Measurements from ENCODE around the gene UBALD2.
"Not testable (repeated sequence)": the region's sequence is repeated elsewhere in the genome, so short reads cannot be mapped to it uniquely, and the experiment has no call there.

The UBALD2 gene

DNA sequence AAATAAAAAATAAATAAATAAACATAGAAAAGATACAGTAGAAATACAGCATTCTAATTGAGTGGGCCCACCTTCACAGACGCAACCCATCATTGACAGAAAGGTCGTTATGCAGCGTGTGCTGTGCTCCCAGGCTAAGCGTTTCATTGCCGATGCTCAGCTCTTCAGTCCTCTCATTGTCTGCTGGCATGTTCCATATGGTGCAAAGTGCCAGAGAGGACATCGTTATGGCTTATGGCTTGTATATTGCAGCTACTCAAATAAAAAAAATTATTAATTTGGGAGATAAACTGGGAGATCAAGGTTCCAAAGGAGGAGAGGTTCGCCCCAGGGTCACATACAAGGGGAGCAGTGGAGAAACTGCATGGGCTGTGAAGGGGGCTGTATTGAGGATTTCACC is 11.3 kb upstream of the UBALD2 start:
- ATAC-seq (ENCODE audit: insufficient read depth, low read depth) (no peak), DNase-seq (no peak)
- Histone ChIP-seq H3K9me3 (ENCODE audit: insufficient read depth, low read length, severe bottlenecking) (no peaks in the 10 kb centered on the region), H3K9ac (ENCODE audit: low read depth, low read length) (no peak overlapping the region), H3K4me2 (ENCODE audit: insufficient read depth, low read length) (no peak overlapping the region), H3K27me3 (ENCODE audit: insufficient read depth, low read length, poor library complexity) (no peaks in the 10 kb centered on the region), H3K79me2 (ENCODE audit: insufficient read depth, low read length) (no peaks in the 10 kb centered on the region), H3K36me3 (ENCODE audit: insufficient read depth, low read length) (no peaks in the 10 kb centered on the region), H3K4me1 (ENCODE audit: insufficient read depth, low read length) (peaks cover 35% of the 10 kb centered on the region), H2AFZ (ENCODE audit: low read depth, low read length) (no peak overlapping the region), H3K27ac (ENCODE audit: low read length) (no peak overlapping the region), H4K20me1 (ENCODE audit: insufficient read depth, low read length) (no peaks in the 10 kb centered on the region), H3K4me3 (ENCODE audit: low read depth in 1 of 2, low read length in 2 of 2) (no peak overlapping the region)
- TF ChIP-seq, protein P1, sequence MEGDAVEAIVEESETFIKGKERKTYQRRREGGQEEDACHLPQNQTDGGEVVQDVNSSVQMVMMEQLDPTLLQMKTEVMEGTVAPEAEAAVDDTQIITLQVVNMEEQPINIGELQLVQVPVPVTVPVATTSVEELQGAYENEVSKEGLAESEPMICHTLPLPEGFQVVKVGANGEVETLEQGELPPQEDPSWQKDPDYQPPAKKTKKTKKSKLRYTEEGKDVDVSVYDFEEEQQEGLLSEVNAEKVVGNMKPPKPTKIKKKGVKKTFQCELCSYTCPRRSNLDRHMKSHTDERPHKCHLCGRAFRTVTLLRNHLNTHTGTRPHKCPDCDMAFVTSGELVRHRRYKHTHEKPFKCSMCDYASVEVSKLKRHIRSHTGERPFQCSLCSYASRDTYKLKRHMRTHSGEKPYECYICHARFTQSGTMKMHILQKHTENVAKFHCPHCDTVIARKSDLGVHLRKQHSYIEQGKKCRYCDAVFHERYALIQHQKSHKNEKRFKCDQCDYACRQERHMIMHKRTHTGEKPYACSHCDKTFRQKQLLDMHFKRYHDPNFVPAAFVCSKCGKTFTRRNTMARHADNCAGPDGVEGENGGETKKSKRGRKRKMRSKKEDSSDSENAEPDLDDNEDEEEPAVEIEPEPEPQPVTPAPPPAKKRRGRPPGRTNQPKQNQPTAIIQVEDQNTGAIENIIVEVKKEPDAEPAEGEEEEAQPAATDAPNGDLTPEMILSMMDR (IDR thresholded peaks at IDR 0.05; ENCODE audit: borderline replicate concordance, extremely low read depth, low read length, poor library complexity, severe bottlenecking): no peak
- TF ChIP-seq EZH2 (IDR thresholded peaks at IDR 0.05; ENCODE audit: borderline replicate concordance, low read depth, low read length, severe bottlenecking): no peak

DNA sequence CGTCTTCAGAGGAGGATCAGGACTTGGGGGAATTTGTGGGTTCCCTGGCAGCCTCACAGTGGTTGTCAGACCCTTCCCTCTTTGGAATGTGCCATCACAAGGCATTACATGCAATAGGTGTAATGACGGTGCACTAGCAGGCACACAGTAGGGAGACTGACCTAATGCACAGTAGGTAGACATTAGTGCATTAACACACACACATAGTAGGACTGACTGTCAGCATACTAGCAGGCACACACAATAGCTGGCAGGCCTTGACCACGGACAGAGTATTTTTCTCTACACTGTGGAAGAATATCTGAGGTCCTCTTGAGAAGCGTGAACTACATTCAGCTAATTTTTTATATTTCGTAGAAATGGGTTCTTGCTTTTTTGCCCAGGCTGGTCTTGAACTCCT is 10.9 kb upstream of the UBALD2 start:
- Histone ChIP-seq H3K9ac (ENCODE audit: low read depth, low read length) (no peak overlapping the region), H3K4me2 (ENCODE audit: insufficient read depth, low read length) (no peak overlapping the region), H3K9me3 (ENCODE audit: insufficient read depth, low read length, severe bottlenecking) (no peaks in the 10 kb centered on the region), H2AFZ (ENCODE audit: low read depth, low read length) (no peak overlapping the region), H4K20me1 (ENCODE audit: insufficient read depth, low read length) (no peaks in the 10 kb centered on the region), H3K27me3 (ENCODE audit: insufficient read depth, low read length, poor library complexity) (no peaks in the 10 kb centered on the region), H3K79me2 (ENCODE audit: insufficient read depth, low read length) (no peaks in the 10 kb centered on the region), H3K4me3 (ENCODE audit: low read depth in 1 of 2, low read length in 2 of 2) (no peak overlapping the region), H3K36me3 (ENCODE audit: insufficient read depth, low read length) (no peaks in the 10 kb centered on the region), H3K4me1 (ENCODE audit: insufficient read depth, low read length) (peaks cover 35% of the 10 kb centered on the region), H3K27ac (ENCODE audit: low read length) (no peak overlapping the region)
- TF ChIP-seq, protein P1 (IDR thresholded peaks at IDR 0.05; ENCODE audit: borderline replicate concordance, extremely low read depth, low read length, poor library complexity, severe bottlenecking): no peak
- TF ChIP-seq EZH2 (IDR thresholded peaks at IDR 0.05; ENCODE audit: borderline replicate concordance, low read depth, low read length, severe bottlenecking): no peak
- DNase-seq (no peak), ATAC-seq (ENCODE audit: insufficient read depth, low read depth) (no peak)

DNA sequence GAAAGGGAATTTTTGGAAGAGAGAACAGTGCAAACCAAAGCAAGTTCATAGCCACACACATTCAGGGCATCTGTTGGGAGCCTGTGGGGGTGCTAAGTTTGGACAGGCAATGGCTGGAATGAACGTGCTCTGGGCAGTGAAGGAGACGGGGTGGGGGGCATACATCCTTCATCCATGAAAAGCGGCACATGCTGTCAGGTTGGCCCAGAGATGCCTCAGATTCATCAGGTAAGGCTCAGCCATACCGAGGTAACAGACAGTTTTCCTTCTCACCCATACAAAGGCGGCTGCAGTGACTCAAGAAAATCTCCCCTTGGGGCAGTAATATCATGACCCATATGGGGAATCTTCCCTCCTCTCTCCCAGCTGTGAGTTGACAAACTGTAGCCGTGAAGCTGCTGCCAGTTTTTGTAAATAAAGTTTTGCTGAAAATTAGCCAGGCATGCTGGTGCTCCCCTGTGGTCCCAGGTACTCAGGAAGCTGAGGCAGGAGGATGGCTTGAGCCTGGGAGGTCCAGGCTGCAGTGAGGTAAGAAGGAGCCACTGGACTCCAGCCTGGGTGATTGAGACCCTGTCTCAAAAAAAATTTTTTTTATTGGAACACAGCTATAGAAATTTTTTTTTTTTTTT is 9.2 kb upstream of the UBALD2 start:
- H3K27me3 ChIP-seq (ENCODE audit: insufficient read depth, low read length, poor library complexity): no peaks in the 10 kb centered on the region
- no peaks in the 10 kb centered on the region for H3K36me3 ChIP-seq (ENCODE audit: insufficient read depth, low read length)
- peaks cover 35% of the 10 kb centered on the region for H3K4me1 ChIP-seq (ENCODE audit: insufficient read depth, low read length)
- H2AFZ ChIP-seq (ENCODE audit: low read depth, low read length): no peak overlapping the region
- ATAC-seq (ENCODE audit: insufficient read depth, low read depth) (no peak), DNase-seq (no peak)
- H3K4me2 ChIP-seq (ENCODE audit: insufficient read depth, low read length): no peak overlapping the region
- no peak for TF ChIP-seq EZH2 (IDR thresholded peaks at IDR 0.05; ENCODE audit: borderline replicate concordance, low read depth, low read length, severe bottlenecking)
- TF ChIP-seq, protein P1 (IDR thresholded peaks at IDR 0.05; ENCODE audit: borderline replicate concordance, extremely low read depth, low read length, poor library complexity, severe bottlenecking): no peak
- H3K79me2 ChIP-seq (ENCODE audit: insufficient read depth, low read length): no peaks in the 10 kb centered on the region
- no peaks in the 10 kb centered on the region for H4K20me1 ChIP-seq (ENCODE audit: insufficient read depth, low read length)
- no peaks in the 10 kb centered on the region for H3K9me3 ChIP-seq (ENCODE audit: insufficient read depth, low read length, severe bottlenecking)
- H3K27ac ChIP-seq (ENCODE audit: low read length): peak overlapping the region; percentile 9; the same call in 1 of the 2 replicates
- no peak overlapping the region for H3K9ac ChIP-seq (ENCODE audit: low read depth, low read length)
- H3K4me3 ChIP-seq (ENCODE audit: low read depth in 1 of 2, low read length in 2 of 2): no peak overlapping the region

DNA sequence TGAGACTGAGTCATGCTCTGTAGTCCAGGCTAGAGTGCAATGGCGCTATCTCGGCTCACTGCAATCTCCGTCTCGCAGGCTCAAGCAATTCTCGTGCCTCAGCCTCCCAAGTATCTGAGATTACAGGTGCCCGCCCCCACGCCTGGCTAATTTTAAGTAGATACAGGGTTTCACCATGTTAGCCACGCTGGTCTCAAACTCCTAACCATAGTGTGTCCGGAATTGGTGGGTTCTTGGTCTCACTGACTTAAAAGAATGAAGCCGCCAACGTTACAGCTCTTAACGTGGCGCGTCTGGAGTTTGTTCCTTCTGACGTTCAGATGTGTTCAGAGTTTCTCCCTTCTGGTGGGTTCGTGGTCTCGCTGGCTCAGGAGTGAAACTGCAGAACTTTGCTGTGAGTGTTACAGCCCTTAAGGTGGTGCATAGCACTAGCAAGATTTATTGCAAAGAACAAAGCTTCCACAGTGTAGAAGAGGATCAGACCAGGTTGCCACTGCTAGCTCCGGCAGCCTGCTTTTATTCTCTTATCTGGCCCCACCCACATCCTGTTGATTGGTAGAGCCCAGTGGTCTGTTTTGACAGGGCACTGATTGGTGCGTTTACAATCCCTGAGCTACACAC is 8.6 kb upstream of the UBALD2 start:
- Histone ChIP-seq H3K4me1 (ENCODE audit: insufficient read depth, low read length) (peaks cover 33% of the 10 kb centered on the region), H3K27ac (ENCODE audit: low read length) (peak overlapping the region; percentile 28)
- not testable (repeated sequence) for H3K27me3 ChIP-seq (ENCODE audit: insufficient read depth, low read length, poor library complexity); H3K36me3 ChIP-seq (ENCODE audit: insufficient read depth, low read length); H3K4me3 ChIP-seq (ENCODE audit: low read depth in 1 of 2, low read length in 2 of 2); H3K9me3 ChIP-seq (ENCODE audit: insufficient read depth, low read length, severe bottlenecking); H3K4me2 ChIP-seq (ENCODE audit: insufficient read depth, low read length); H3K79me2 ChIP-seq (ENCODE audit: insufficient read depth, low read length); H4K20me1 ChIP-seq (ENCODE audit: insufficient read depth, low read length); H2AFZ ChIP-seq (ENCODE audit: low read depth, low read length); H3K9ac ChIP-seq (ENCODE audit: low read depth, low read length)
- peak; percentile 70 for ATAC-seq (ENCODE audit: insufficient read depth, low read depth)
- DNase-seq: peak; percentile 66

All from DND-41 (cell line).